Liver (tissue), 3 donors: ENCODE data around the gene ABL2.

ENCODE experiments used
- EGR1 ChIP-seq, 2 donors: IDR thresholded peaks; 2 replicates each; pipeline ENCODE4 v1.6.1; 2016 to 2018; ENCODE audit warnings: antibody characterized with exemption in 2 of 2, low read depth in 2 of 2
- FOXA1 ChIP-seq: IDR thresholded peaks from 2 replicates; pipeline ENCODE4 v1.6.1; 2016; ENCODE audit warnings: antibody characterized with exemption
- HNF4G ChIP-seq: IDR thresholded peaks from 2 replicates; pipeline ENCODE4 v1.6.1; 2016; ENCODE audit warnings: antibody characterized with exemption
- JUND ChIP-seq, 2 donors: IDR thresholded peaks; 2 replicates each; pipeline ENCODE4 v1.6.1; 2016; ENCODE audit warnings: antibody characterized with exemption in 2 of 2
- RAD21 ChIP-seq, 2 donors: IDR thresholded peaks; 2 replicates each; pipeline ENCODE4 v1.6.1; 2016; ENCODE audit warnings: antibody characterized with exemption in 2 of 2, mild to moderate bottlenecking in 2 of 2
- SP1 ChIP-seq: IDR thresholded peaks from 2 replicates; pipeline ENCODE4 v1.6.1; 2018; ENCODE audit warnings: antibody characterized with exemption, mild to moderate bottlenecking
- TAF1 ChIP-seq: conservative IDR thresholded peaks from 2 replicates; pipeline ENCODE4 v1.6.1; 2016; ENCODE audit warnings: antibody characterized with exemption, mild to moderate bottlenecking
- YY1 ChIP-seq: IDR thresholded peaks from 2 replicates; pipeline ENCODE4 v1.6.1; 2016; ENCODE audit warnings: antibody characterized with exemption, mild to moderate bottlenecking
- TF ChIP-seq, protein P1 (sequence below): fragments of 150-350 bp; IDR thresholded peaks from 2 replicates; pipeline ENCODE4 v1.5.1; 2017; ENCODE audit warnings: improper control_type of control experiment, low read depth, low read length; ENCODE audit not compliant: missing input control
- TF ChIP-seq, protein P2 (sequence below): IDR thresholded peaks from 2 replicates; pipeline ENCODE4 v1.6.1; 2016; ENCODE audit warnings: antibody characterized with exemption, mild to moderate bottlenecking
- donor health status: healthy.
- donor health status: healthy.

DNA sequence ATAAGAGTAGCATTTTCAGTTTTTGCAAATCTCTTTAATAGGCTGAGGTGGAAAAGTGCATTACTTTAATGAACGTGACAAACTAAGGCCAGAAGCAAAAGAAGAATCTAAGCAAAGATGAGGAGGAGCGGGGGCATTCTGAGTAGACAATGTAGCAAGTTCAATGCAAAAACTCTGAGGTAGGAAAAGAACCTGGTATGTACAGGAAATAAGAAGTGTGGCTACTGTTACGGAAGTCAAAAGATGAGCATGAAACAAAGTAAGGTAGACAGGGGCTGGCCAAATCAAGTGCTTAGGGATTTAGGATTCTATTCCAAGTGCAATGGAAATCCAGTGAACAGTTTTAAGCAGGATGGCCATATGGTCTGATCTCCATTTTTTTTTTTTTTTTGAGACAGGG is 84.0 kb downstream of the ABL2 start:
- TF ChIP-seq RAD21 (IDR thresholded peaks at IDR 0.05), result no peak
- TF ChIP-seq, protein P1, sequence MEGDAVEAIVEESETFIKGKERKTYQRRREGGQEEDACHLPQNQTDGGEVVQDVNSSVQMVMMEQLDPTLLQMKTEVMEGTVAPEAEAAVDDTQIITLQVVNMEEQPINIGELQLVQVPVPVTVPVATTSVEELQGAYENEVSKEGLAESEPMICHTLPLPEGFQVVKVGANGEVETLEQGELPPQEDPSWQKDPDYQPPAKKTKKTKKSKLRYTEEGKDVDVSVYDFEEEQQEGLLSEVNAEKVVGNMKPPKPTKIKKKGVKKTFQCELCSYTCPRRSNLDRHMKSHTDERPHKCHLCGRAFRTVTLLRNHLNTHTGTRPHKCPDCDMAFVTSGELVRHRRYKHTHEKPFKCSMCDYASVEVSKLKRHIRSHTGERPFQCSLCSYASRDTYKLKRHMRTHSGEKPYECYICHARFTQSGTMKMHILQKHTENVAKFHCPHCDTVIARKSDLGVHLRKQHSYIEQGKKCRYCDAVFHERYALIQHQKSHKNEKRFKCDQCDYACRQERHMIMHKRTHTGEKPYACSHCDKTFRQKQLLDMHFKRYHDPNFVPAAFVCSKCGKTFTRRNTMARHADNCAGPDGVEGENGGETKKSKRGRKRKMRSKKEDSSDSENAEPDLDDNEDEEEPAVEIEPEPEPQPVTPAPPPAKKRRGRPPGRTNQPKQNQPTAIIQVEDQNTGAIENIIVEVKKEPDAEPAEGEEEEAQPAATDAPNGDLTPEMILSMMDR, result no peak
- TF ChIP-seq, protein P2, sequence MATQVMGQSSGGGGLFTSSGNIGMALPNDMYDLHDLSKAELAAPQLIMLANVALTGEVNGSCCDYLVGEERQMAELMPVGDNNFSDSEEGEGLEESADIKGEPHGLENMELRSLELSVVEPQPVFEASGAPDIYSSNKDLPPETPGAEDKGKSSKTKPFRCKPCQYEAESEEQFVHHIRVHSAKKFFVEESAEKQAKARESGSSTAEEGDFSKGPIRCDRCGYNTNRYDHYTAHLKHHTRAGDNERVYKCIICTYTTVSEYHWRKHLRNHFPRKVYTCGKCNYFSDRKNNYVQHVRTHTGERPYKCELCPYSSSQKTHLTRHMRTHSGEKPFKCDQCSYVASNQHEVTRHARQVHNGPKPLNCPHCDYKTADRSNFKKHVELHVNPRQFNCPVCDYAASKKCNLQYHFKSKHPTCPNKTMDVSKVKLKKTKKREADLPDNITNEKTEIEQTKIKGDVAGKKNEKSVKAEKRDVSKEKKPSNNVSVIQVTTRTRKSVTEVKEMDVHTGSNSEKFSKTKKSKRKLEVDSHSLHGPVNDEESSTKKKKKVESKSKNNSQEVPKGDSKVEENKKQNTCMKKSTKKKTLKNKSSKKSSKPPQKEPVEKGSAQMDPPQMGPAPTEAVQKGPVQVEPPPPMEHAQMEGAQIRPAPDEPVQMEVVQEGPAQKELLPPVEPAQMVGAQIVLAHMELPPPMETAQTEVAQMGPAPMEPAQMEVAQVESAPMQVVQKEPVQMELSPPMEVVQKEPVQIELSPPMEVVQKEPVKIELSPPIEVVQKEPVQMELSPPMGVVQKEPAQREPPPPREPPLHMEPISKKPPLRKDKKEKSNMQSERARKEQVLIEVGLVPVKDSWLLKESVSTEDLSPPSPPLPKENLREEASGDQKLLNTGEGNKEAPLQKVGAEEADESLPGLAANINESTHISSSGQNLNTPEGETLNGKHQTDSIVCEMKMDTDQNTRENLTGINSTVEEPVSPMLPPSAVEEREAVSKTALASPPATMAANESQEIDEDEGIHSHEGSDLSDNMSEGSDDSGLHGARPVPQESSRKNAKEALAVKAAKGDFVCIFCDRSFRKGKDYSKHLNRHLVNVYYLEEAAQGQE, result no peak
- TF ChIP-seq EGR1 (IDR thresholded peaks at IDR 0.05; ENCODE audit: low read depth in 2 of 2), result no peak
- no peak for TF ChIP-seq JUND (IDR thresholded peaks at IDR 0.05)
- no peak for TF ChIP-seq TAF1
- no peak for TF ChIP-seq HNF4G
- no peak for TF ChIP-seq YY1
- no peak for TF ChIP-seq FOXA1
- no peak for TF ChIP-seq SP1
